HEK293T (cell line): ENCODE measurements around the gene CES2.

Source experiments
- CTCF ChIA-PET: fragments of 350-600 bp; formaldehyde crosslinking; extraction: SDS; loops from one replicate; lab custom pipeline; 2021; ENCODE audit warnings: antibody characterized with exemption, inconsistent platforms; lab: Yijun Ruan, JAX
- POLR2A ChIA-PET: fragments of 350-600 bp; formaldehyde crosslinking; extraction: SDS; loops from one replicate; lab custom pipeline; 2020; ENCODE audit warnings: antibody characterized with exemption, inconsistent platforms; lab: Yijun Ruan, JAX
- DNase-seq: peaks from one replicate; pipeline ENCODE4 v3.0.0; 2012; ENCODE audit warnings: mixed read lengths; ENCODE audit errors: extremely low spot score
- ARNT ChIP-seq: fragments of 450-650 bp; IDR thresholded peaks from 2 replicates; pipeline ENCODE4 v1.6.1; 2017; ENCODE audit warnings: mild to moderate bottlenecking
- BHLHE40 ChIP-seq: fragments of 450-650 bp; IDR thresholded peaks from 2 replicates; pipeline ENCODE4 v1.6.1; 2016; ENCODE audit warnings: mild to moderate bottlenecking, moderate library complexity, borderline replicate concordance
- CTBP1 ChIP-seq: fragments of 450-650 bp; IDR thresholded peaks from 2 replicates; pipeline ENCODE4 v1.6.1; 2016; ENCODE audit warnings: borderline replicate concordance
- ELF4 ChIP-seq: fragments of 450-650 bp; IDR thresholded peaks from 2 replicates; pipeline ENCODE4 v1.6.1; 2017; ENCODE audit warnings: antibody characterized with exemption
- FOXA1 ChIP-seq: fragments of 450-650 bp; IDR thresholded peaks from 2 replicates; pipeline ENCODE4 v1.6.1; 2016; ENCODE audit warnings: mild to moderate bottlenecking
- FOXK2 ChIP-seq: fragments of 450-650 bp; IDR thresholded peaks from 2 replicates; pipeline ENCODE4 v1.6.1; 2016; ENCODE audit warnings: mild to moderate bottlenecking
- FOXM1 ChIP-seq: fragments of 450-650 bp; IDR thresholded peaks from 2 replicates; pipeline ENCODE4 v1.6.1; 2017; ENCODE audit warnings: mild to moderate bottlenecking, borderline replicate concordance
- HDGF ChIP-seq: fragments of 450-650 bp; IDR thresholded peaks from 2 replicates; pipeline ENCODE4 v1.6.1; 2017; ENCODE audit warnings: antibody characterized with exemption, borderline replicate concordance
- L3MBTL2 ChIP-seq: fragments of 450-650 bp; conservative IDR thresholded peaks from 2 replicates; pipeline ENCODE4 v1.6.1; 2016; ENCODE audit warnings: mild to moderate bottlenecking
- LEF1 ChIP-seq: fragments of 450-650 bp; IDR thresholded peaks from 2 replicates; pipeline ENCODE4 v1.6.1; 2017; ENCODE audit warnings: mild to moderate bottlenecking, borderline replicate concordance
- NFRKB ChIP-seq: fragments of 450-650 bp; IDR thresholded peaks from 2 replicates; pipeline ENCODE4 v1.6.1; 2016; ENCODE audit warnings: mild to moderate bottlenecking, moderate library complexity
- PKNOX1 ChIP-seq: fragments of 450-650 bp; IDR thresholded peaks from 2 replicates; pipeline ENCODE4 v1.6.1; 2016
- SP1 ChIP-seq: fragments of 450-650 bp; IDR thresholded peaks from 2 replicates; pipeline ENCODE4 v1.6.1; 2017
- SUZ12 ChIP-seq: fragments of 450-650 bp; IDR thresholded peaks from 2 replicates; pipeline ENCODE4 v1.6.1; 2016; ENCODE audit warnings: mild to moderate bottlenecking
- TARDBP ChIP-seq: fragments of 450-650 bp; IDR thresholded peaks from 2 replicates; pipeline ENCODE4 v1.6.1; 2016
- ZNF384 ChIP-seq: fragments of 450-650 bp; IDR thresholded peaks from 2 replicates; pipeline ENCODE4 v1.6.1; 2016

The CES2 gene

DNA sequence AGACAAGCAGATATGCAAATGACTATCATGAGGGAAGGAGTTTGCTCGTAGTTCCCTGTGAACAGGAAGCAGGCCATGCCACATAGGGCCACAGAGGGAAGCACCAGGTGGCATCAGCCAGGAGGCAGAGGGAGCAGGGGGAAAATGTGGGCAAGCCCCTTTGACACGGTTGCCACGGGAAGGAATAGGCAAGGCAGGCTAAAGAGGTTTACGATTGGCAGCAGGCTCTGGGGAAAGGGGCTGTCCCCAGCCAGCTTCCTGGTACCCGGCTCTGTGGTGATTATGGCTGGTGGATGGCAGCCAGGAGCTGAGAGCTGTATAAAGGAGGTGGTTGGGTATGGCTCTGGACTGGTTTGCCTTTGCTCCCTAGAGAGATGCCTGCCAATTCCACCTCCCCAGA lies 26.6 kb downstream of the CES2 start:
- ChIA-PET POLR2A (interaction anchor here (1.4 to 1.5 kb wide), 2 partner anchors 11 to 193 kb away, joined by 7 to 10 read pairs; no protein-coding TSS in a partner anchor), CTCF (interaction anchor here (1.4 kb wide), 1 partner anchor 180 kb away, joined by 6 read pairs; no protein-coding TSS in a partner anchor)
- no peak for DNase-seq
- TF ChIP-seq L3MBTL2, result no peak
- no peak for TF ChIP-seq SP1
- TF ChIP-seq ELF4, result no peak
- no peak for TF ChIP-seq FOXA1
- TF ChIP-seq CTBP1, result no peak
- no peak for TF ChIP-seq BHLHE40
- TF ChIP-seq HDGF, result no peak
- no peak for TF ChIP-seq TARDBP
- TF ChIP-seq FOXK2, result no peak
- no peak for TF ChIP-seq NFRKB
- no peak for TF ChIP-seq LEF1
- no peak for TF ChIP-seq SUZ12
- TF ChIP-seq FOXM1, result no peak
- TF ChIP-seq PKNOX1, result no peak
- TF ChIP-seq ARNT, result no peak
- no peak for TF ChIP-seq ZNF384

- CTCF ChIA-PET, result no interaction called here
- no peak for DNase-seq
- no peak for TF ChIP-seq PKNOX1
- no peak for TF ChIP-seq ZNF384
- TF ChIP-seq ELF4, result no peak
- no peak for TF ChIP-seq FOXK2
- TF ChIP-seq LEF1, result no peak
- no peak for TF ChIP-seq SUZ12
- no peak for TF ChIP-seq NFRKB
- TF ChIP-seq L3MBTL2, result no peak
- no peak for TF ChIP-seq FOXA1
- no peak for TF ChIP-seq HDGF
- no peak for TF ChIP-seq SP1
- no peak for TF ChIP-seq FOXM1
- TF ChIP-seq BHLHE40, result no peak
- no peak for TF ChIP-seq TARDBP
- TF ChIP-seq ARNT, result no peak
- POLR2A ChIA-PET, result no interaction called here
Observed at GRCh38 chr16:66964049-66964448, 28.7 kb downstream of the CES2 start.

GRCh38 chr16:66968847-66969246 lies 33.5 kb downstream of the CES2 start:
- DNase-seq, result no peak
- TF ChIP-seq HDGF, result no peak
- TF ChIP-seq FOXK2, result no peak
- no peak for TF ChIP-seq TARDBP
- no peak for TF ChIP-seq SP1
- no peak for TF ChIP-seq SUZ12
- TF ChIP-seq ARNT, result no peak
- no peak for TF ChIP-seq ELF4
- no peak for TF ChIP-seq LEF1
- no peak for TF ChIP-seq L3MBTL2
- no peak for TF ChIP-seq ZNF384
- no peak for TF ChIP-seq FOXA1
- TF ChIP-seq CTBP1, result no peak
- TF ChIP-seq PKNOX1, result no peak
- TF ChIP-seq FOXM1, result no peak
- no peak for TF ChIP-seq BHLHE40
- TF ChIP-seq NFRKB, result no peak
- POLR2A ChIA-PET, result interaction anchor here (0.6 kb wide), 1 partner anchor 55 kb away, joined by 3 read pairs; no protein-coding TSS in a partner anchor
- CTCF ChIA-PET, result no interaction called here

DNA sequence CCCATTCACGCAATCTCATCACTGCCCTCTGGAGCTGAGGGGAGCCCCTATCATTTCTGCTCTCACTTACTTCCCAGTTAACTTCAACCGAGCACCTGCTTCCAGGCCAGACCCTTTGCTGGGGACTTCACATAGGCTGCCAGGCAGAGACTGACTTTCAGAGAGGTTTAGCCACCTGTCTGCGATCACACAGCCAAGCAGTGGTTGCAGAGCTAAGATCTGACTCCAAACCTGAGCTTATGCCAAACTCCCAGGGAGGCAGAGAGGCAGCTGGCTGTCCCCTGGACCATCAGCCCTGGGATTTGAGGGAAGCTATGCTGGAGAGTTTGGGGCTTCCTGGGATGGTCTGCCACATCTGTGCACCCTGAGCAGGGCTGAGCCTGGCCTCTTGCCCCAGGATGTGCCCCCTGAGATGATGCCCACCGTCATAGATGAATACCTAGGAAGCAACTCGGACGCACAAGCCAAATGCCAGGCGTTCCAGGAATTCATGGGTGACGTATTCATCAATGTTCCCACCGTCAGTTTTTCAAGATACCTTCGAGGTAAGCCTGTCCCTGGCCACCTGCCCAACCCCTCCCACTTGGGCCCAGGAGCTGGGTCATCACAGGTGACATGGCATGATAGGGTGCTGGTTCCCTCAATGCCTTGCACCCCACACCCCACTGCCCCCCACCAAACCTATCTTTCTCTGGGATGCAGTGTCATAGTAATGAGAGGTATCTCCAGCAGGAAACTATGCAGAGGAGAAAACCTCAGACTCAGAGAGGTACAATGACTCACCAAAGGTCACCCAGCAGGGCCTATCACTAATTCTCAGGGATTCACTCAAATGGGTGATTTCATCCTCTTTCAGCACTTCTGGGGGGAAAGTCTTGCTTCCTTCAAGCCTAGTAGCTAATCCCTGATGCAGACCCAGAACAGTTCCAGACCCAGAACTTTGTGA lies 35.7 kb downstream of the CES2 start:
- no peak for DNase-seq
- ChIA-PET CTCF (no interaction called here), POLR2A (interaction anchor here (0.6 to 3.0 kb wide), 2 partner anchors 10 to 42 kb away, joined by 3 to 10 read pairs; partner anchors contain the start of gene CES3)
- TF ChIP-seq SUZ12 (no peak), FOXA1 (no peak), CTBP1 (no peak), HDGF (no peak), TARDBP (no peak), PKNOX1 (no peak), FOXK2 (no peak), LEF1 (no peak), L3MBTL2 (no peak)

DNA sequence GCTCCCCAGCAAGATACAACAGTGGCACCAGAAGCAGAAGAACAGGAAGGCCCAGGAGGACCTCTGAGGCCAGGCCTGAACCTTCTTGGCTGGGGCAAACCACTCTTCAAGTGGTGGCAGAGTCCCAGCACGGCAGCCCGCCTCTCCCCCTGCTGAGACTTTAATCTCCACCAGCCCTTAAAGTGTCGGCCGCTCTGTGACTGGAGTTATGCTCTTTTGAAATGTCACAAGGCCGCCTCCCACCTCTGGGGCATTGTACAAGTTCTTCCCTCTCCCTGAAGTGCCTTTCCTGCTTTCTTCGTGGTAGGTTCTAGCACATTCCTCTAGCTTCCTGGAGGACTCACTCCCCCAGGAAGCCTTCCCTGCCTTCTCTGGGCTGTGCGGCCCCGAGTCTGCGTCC lies 37.7 kb downstream of the CES2 start:
- ChIA-PET POLR2A (interaction anchor here (1.1 to 3.0 kb wide), 2 partner anchors 12 to 14 kb away, joined by 3 to 10 read pairs; partner anchors contain the start of gene CES3), CTCF (no interaction called here)
- TF ChIP-seq ELF4 (no peak), PKNOX1 (no peak), BHLHE40 (no peak), L3MBTL2 (no peak), ARNT (no peak), SUZ12 (no peak), FOXA1 (no peak), FOXM1 (no peak), ZNF384 (no peak), LEF1 (no peak), CTBP1 (no peak), FOXK2 (no peak), TARDBP (no peak), HDGF (no peak), NFRKB (no peak)
- DNase-seq, result no peak
